GM19025 (cell line): ENCODE data around the gene SLC37A1.
A peak's percentile ranks its signal among the peaks of the same experiment; 100 is the strongest.

Experiments used
- ATAC-seq: cut with Tn5 transposase; IDR thresholded peaks from one replicate; pipeline ENCODE4 v1.9.1; 2021; ENCODE audit warnings: mild to moderate bottlenecking, low read depth, moderate library complexity; ENCODE audit not compliant: unreplicated experiment

SLC37A1 gene

DNA sequence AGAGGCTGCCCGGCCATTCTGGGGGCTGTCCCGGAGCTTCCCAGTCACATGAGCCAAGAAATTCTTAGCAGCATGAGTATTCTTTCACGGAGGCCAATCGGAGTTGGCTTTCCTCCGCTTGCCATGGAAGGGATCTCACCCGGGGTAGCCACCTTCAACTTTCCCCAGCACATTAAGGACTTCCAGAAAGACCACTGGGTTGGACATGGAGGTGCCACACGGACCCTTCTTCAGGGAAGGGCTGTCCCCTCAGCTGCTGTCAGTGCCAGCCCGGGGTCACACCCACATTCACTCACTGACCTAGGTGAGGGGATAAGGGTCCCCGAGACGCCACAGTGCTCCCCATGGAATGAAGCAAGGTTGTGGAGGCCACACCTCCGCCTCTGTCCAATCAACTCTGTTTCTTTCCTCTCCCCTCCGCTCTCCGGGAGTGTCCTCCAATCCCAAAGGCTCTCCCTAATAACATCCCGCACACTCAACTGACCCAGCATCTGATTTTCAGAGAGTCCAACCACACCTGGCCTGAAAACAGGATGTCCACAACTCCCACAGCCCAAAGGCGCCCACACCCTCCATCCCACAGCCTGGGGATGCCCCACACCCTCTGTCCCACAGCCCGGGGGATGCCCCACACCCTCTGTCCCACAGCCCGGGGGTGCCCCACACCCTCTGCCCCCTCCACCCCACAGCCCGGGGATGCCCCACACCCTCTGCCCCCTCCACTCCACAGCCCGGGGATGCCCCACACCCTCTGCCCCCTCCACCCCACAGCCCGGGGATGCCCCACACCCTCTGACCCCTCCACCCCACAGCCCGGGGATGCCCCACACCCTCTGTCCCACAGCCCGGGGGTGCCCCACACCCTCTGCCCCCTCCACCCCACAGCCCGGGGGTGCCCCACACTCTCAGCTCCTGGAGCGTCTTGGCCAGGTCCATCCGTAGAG, 37.0 kb upstream of the SLC37A1 start:
- no peak for ATAC-seq

DNA sequence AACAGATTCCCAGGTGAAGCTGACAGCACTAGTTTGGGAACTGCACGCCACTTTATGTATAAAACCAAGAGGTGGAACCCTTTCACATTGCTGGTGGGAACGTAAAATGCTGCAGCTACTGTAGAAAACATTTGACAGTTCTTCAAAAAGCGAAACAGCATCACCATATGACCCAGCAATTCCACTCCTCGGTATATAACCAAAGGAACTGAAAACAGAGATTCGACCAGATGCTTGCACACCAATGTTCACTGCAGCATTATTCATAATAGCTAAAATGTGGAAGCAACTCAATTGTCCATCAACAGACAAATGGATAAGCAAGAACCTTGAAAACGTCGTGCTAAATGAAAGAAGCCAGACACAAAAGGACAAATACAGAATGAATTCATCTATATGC, 35.1 kb upstream of the SLC37A1 start:
- ATAC-seq = no peak

DNA sequence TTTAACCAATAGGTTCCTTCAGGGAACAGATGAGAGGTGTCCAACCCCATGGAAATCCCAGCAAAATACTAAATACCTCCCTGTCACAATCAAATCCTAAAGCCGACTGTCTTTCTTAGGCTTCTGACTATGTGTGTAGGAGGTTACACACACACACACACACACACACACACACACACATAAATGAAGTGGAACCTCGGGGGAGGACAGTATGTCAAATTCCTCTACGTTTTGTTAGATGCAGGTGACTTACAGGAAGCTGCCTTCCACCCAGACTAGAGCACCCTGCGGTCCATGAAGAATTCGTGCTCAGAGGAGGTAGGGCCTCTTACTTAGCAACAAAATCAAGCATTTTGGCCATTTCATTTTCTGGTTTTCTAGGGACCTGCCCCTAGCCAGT, 34.1 kb upstream of the SLC37A1 start:
- ATAC-seq = no peak

DNA sequence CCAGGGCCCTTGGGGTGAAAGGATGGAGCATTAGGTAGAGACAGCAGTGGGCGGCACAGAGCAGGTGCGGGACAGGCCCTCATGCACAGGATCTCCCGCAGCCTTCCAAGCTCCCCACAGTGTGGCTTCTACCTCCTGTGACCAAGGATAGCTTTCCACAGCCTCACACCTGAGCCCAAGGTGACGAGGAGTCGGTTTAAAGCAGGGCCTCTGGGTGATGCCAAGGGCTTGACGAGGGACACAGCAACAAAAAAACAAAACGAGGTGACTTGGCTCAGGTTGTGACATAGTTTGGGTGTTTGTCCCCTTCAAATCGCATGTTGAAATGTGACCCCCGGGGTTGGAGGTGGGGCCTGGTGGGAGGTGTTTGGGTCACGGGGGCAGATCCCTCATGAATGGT, 32.9 kb upstream of the SLC37A1 start:
- ATAC-seq = no peak

DNA sequence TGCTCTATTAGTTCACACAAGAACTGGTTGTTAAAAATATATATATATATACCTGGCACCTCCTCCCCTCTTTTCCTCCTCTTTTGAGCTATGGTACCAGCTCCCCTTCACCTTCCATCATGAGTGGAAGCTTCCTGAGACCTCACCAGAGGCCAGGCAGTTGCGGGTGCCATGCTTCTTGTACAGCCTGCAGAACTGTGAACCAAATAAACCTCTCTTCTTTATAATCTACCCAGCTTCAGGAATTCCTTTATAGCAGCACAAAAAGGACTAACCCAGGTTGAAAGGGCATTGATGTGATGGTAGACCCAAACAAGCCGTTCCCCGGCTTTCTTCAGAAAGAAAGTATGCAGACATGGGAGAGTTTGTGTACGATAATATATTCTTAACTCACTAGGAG, 32.5 kb upstream of the SLC37A1 start:
- ATAC-seq = no peak

DNA sequence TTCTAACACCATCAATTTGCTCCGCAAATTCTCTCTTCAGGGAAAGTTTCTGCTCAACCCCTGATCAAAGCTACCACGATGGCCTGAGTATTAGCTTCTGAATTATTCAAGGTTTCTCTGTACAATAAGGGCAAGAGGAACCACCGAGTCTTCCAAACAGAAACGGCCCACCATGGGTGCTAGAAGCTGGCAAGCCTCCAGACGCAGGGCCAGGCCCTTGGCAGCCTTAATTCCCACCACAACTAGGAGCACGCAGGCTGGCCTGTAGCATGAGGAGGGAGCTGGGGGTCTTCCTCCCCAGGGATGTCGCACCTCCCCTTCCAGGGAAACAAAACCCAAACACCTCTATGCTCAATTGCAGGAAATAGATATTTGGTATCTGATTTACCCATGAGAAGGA, 28.7 kb upstream of the SLC37A1 start:
- no peak for ATAC-seq

DNA sequence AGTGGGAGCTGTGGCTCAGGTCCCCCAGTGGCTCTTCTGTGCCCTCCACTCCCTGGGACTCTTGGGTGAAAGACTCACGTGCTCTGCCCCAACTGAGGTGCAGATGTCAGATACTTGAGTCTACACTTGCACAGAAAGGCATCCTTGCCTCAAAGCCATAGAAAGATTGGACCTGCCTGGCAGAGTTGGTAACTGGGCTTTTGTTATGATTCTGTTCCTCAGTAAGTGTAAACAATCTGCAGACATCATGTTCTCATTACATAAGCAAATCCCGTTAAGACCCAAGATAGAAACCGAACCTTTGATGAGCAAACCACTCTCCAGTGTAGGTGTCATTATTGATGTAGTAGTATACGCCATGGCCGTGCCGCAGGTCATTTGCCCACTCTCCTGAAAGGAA, 27.6 kb upstream of the SLC37A1 start:
- no peak for ATAC-seq

DNA sequence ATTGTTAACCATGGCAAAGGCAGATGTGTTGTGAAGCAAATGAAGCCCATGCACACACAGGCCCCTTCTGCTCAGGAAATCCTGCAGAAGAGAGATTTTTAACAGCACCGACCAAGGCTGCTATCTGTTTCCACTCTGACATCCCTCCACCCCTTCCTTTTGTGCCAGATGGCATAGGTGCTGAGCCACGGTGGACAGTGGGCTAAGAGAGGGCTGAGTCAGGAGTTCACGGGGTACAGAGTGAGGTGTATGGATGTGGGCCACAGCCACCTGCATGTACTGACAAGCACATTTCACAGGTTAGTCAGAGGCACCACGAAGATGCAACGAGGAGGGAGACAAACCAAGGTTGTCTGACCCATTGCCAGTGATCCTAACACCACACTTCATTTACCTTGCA, 27.1 kb upstream of the SLC37A1 start:
- ATAC-seq = no peak

DNA sequence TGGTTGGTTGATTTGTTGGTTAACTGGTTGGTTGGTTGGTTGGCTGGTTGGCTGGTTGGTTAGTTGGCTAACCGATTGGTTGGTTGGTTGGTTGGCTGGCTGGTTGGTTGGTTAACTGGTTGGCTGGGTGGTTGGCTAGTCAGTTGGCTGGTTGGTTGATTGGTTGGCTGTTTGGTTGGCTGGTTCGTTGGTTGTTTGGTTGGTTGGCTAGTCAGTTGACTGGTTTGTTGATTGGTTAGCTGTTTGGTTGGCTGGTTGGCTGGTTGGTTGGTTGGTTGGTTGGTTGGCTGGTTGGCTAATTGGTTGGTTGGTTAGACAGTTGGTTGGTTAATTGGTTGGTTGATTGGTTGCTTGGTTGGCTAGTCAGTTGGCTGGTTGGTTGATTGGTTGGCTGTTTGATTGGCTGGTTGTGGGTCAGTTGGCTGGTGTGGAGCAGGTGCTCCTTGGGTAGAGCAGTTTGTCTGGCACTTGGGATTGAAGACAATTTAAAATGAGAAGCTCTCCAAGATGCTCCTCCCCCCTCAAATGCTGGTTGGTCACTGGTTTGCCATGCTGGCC, 24.6 kb upstream of the SLC37A1 start:
- ATAC-seq = no peak

DNA sequence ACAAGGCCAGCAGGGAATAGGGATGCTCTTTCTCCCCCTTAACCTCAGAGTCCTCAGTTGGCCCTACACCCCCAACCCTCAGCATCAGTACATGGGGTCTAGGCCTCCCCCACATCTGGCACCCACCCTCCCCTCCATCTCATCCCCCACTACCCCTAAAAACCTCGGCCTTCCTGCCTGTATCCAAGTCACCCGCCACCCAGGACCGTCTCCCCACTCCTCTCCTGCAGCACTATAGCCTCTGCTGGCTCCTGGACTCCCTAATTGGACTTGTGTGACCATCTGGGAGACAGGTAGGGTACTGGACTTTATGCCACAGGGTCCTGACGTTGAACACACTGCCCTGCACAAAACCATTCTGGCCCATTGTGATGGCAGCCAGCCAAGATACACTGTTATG, 23.7 kb upstream of the SLC37A1 start:
- no peak for ATAC-seq

DNA sequence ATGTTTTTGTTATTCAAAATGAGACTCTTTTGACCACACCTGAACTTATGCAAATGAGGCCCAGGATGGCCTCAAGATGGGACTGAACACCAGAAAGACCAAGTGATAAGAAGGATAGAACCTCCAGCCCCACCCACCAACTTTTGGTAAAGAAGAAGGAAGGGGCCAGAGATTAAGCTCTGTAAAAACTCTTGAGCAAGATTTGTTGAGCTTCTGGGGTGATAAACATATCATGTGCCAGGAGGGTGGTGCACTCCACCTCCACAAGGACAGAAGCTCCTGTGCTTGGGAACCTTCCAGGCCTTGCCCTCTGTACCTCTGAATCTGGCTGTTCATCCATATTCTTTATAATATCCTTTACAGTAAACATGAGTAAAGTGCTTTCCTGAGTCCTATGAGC, 22.9 kb upstream of the SLC37A1 start:
- no peak for ATAC-seq

DNA sequence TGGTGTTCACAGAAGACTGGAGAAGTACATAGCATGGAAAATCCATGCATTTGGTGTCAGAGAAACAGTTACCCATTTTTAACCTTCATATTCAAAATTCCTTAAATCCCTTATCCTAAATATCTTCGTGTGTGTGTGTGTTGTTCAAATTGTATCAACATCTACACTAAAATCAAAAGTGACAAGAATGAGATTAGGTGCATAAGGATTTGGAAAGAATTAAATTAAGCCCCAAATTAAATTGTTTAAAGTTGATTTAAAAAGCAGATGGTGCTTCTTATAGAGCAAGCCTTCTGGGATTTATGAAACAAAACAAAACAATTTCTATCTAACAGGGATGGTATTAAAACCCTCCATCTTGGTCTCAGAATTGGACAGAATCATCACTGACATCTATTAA, 22.3 kb upstream of the SLC37A1 start:
- no peak for ATAC-seq

DNA sequence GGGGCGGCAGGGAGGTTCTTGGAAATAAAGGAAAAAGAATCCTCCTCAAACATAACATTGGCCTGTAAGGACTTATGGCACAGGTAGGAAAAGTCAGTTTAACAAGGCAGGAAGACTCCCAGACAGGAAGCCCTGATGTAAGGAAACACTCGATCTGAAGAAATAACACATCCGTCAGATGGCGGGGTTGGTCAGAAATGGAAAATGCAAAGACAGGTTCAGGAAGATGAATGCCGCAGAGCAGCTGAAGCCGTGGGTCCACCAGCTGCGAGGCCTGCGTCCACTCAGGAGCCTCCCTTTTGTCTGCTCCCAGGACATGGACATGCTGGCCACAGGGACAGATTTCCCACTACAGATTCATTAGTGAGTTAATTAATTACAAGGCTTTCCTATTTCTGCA, 21.5 kb upstream of the SLC37A1 start:
- ATAC-seq = no peak

DNA sequence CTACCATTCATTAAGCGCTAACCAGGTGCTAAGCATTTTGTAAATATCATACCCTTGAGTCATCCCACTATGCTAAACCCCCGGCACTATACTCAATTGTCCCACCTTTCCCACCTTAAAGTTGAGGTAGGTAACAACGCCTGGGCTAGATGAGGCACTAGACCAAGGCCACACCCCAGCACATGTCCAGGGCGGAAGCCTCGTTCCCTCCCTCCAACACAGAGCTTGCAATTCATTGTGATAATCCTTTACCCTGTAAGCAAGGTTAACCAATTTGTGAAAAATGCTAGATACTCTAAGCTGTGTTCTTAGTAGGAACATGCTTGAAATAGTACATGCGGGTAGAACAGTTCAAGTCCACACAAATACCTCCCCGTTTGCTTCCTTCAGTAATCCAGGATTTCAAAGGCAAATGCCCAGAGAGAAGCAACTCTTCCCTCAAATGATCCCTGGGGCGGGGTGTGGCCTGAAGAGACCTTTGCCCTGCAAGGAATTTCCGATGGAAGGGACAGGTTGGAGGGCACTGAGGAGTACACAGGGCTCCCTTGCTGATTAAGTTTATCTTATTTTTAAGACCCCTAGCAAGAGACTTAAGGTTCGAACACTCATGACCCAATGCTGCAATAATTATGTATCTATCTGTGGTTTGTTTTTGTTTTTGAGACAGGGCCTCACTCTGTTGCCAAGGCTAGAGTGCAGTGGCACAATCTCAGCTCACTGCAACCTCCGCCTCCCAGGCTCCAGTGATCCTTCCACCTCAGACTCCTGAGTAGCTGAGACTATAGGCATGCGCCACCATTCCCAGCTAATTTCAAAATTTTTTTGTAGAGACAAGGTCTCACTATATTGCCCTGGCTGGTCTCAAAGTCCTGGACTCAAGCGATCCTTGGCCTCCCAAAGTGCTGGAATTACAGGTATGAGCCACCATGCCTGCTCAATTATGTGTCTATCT, 20.3 kb upstream of the SLC37A1 start:
- ATAC-seq = no peak

DNA sequence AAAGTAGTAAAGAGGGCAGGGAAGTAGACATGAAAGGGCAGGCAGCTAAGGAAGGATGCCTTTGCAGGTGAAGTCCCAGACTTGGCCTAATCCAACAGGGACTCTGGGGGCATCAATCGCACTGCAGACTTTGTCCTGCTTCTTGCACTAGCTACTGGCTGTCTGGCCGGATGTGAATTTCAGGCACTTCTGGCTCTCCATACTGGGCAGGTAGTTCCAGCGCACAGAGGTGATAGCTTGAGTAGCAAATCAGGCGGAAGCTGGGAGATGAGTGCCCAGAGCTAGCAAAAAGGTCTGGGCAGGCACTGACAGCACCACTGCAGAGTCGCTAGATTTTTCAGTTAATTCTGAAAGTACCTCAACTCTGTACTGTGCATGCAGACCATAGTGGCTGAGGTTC, 18.6 kb upstream of the SLC37A1 start:
- ATAC-seq = no peak

DNA sequence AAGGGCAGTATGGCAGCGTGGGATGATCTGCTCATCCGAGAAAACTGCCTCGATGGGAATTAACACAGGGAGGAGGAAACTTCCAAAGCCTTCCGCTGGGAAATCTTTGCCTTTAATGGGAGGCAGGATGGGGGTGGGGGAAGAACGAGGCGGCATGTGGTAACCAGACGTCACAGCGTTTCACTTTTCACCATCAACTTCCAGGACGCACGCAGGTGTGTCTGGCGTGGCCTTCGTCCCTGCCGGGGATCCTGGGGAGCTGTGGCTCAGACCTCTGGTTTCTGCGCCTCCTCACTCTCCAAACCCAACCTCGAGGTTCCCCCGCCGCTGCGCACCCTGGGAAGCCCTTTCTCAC, 17.9 kb upstream of the SLC37A1 start:
- ATAC-seq = peak; percentile 1

DNA sequence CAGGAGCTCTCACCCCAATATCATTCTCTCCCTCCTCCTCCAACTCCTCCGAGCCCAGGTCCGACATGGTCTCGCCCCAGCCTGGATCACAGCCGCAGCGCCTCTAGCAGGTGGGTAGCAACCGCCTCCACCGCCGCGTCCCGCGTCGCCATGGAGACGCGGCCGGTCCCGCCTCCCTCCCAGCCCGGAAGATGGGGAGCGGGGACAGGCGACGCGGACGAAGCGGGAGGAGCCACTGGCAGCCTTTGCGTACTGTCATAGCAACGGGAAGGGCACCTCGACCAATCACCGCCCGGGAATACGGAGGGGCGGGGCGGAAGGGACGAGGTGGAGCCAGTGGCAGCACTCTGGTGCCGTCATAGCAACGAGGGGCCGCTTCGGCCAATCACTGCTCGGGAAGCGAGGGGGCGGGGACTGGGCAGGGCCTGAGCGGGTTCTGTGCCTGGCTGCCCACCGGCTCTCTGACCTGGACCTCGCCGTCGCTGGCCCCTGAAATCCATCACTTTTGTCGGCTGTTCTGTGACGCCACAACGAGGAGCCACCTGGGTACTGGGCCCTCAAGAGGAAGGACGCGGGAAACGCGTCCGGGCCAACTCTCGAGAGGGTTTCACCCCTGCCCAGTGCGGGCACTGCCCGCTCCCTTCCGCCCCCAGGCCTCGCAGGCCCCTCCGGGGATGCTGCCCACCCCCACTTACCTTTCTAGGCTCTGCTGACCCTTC, 17.4 kb upstream of the SLC37A1 start, which contains the start of gene RSPH1:
TSS of gene RSPH1 (minus strand) at position 105 of the 719 bp plus-strand sequence. CDS start at position 67, 38 bp downstream.
- ATAC-seq = peak; percentile 99

DNA sequence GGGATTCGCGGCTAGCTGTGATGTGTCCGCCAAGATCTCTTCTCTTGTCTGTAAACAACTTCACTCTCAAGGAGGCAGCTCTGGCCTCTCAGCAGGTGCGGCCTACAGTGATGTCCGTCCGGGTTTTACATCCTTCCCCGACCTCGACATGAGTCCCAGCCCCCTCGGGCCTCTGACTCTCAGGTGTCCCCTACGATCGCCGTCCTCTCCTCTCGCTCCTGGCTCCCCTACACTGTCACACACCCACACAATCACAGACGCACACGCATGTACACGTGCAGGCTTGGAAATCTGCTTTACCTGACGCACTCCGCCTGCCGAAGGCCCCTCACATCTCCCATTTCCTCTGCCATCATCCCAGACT, 16.8 kb upstream of the SLC37A1 start:
- ATAC-seq = no peak

DNA sequence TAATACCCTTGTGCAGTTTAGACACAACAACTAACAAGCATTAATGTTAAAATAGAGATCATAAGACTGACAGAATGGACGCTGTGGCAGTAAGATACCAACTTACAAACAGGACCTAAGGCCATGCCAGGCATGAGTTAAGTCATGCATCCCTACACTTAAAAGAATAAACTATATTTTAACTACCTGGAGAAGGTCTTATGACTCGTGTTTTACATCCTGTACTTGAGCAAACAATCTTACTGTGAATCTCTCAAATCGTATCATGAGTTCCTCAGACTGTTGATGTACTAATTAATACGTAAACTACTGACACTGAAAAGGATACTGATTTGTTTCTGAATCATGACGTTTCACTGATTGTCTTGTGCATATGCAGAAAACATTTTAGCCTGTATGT, 15.6 kb upstream of the SLC37A1 start:
- no peak for ATAC-seq

DNA sequence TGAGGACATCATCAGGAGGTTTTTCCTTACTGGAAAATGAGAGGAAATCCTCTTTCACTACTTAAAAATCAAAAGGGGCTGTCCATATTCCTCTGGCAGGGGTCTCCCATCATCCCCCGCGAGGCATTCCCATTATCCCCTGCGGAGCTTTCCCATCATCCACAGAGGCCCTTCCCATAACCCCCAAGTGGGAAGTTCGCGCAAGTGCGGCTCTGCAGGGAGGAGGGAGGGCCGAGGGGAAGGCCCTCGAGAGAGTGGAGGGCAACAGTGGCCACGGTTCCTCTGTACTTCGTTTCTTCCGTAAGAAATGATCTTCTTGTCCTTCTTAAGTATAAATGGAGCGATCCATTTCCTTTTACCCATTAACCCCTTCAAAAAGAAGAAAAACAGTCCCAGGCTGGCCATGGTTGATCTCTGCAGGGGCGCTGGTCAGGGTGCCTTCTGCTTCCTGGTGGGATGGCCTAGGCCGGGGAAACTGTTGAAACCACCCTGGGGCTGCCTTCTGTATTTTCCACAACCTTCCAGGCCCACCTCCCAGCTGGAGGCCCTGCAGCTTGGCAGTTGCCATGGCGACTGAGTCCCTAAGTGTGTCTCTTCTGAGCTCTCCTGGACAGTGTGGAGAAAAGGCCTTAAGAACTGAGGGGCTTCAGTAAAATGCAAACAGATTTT, 14.1 kb upstream of the SLC37A1 start:
- no peak for ATAC-seq
